ENCODE data around the gene FUT7.

The FUT7 gene

DNA sequence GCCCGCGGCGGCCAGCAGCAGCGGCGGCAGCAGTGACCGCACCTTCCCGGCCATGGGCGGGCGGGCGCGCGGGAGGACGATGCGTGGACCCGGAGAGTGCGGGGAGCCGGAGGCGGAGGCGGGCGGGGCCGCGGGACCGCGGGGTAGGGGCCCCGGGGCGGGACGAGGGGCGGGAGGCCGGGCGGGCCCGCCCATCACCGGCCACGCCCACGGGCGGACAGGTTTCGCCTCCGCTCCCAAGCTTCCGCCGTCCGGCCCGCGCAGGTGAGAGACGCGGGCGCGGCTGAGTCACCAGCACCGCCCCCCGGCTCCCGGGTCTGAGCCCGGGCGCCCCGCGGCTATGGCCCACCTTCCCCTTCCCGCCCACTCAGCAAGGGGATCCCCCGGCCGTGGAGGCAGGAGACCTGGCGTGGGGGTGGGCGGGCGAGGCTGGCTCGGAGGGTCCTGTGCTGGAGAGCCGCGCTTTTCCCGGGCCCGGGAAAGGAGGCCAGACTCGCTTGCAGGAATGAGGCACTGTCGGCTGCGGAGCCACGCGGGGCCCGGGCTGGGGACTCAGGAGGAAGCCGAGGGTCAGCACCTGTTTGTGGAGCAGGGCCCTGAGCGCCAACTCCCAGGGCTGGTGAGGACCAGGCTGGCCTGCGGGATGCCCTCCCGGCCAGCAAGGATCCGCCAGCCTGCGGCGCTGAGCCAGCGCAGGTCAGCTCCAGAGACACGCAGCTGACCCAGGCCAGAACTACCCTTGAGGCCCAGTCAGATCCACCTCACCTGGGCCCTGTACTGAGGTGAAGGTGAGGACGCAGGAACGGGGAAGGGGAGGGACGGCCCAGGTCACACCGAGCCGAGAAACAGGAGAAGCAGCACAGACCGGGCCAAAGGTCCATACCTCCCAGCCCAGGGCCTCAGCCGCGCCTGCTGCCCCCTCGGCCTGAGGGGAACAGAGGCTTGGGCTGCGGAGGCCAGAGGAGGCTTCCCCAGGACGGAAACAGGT lies 22.4 kb upstream of the FUT7 start, which contains the start of gene ENTPD2:
ENTPD2 (minus strand) TSS at position 118 of the 988 bp plus-strand sequence; CDS start at position 54, 64 bp downstream.
- no peaks in the 10 kb centered on the region for H3K36me3 ChIP-seq (ENCODE audit: low read length)
- H4K20me1 ChIP-seq (ENCODE audit: low read depth, low read length): no peaks in the 10 kb centered on the region
- H3K4me2 ChIP-seq (ENCODE audit: low read depth, low read length, poor library complexity, severe bottlenecking): no peak within 1 kb of the TSS
- no peaks in the 10 kb centered on the region for H3K27me3 ChIP-seq (ENCODE audit: low read length)
- H3K9me2 ChIP-seq (replicated peaks; ENCODE audit: insufficient read depth, low read length): no peaks in the 10 kb centered on the region
- no peaks in the 10 kb centered on the region for H3K79me2 ChIP-seq (ENCODE audit: insufficient read depth, low read length)
- H3K9ac ChIP-seq (ENCODE audit: low read length): no peak within 1 kb of the TSS
- H3K27ac ChIP-seq (ENCODE audit: low read depth, low read length): no peak within 1 kb of the TSS
- TF ChIP-seq, protein P1, sequence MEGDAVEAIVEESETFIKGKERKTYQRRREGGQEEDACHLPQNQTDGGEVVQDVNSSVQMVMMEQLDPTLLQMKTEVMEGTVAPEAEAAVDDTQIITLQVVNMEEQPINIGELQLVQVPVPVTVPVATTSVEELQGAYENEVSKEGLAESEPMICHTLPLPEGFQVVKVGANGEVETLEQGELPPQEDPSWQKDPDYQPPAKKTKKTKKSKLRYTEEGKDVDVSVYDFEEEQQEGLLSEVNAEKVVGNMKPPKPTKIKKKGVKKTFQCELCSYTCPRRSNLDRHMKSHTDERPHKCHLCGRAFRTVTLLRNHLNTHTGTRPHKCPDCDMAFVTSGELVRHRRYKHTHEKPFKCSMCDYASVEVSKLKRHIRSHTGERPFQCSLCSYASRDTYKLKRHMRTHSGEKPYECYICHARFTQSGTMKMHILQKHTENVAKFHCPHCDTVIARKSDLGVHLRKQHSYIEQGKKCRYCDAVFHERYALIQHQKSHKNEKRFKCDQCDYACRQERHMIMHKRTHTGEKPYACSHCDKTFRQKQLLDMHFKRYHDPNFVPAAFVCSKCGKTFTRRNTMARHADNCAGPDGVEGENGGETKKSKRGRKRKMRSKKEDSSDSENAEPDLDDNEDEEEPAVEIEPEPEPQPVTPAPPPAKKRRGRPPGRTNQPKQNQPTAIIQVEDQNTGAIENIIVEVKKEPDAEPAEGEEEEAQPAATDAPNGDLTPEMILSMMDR (IDR thresholded peaks at IDR 0.05; ENCODE audit: insufficient read depth, low read length, poor library complexity, severe bottlenecking): no peak
- no peak for TF ChIP-seq EZH2phosphoT487 (conservative IDR thresholded peaks at IDR 0.05; ENCODE audit: low read length)
- H3F3A ChIP-seq (ENCODE audit: insufficient read depth): no peaks in the 10 kb centered on the region
- H3K9me3 ChIP-seq (ENCODE audit: insufficient read depth, low read length): no peaks in the 10 kb centered on the region
- no peak within 1 kb of the TSS for H3K4me3 ChIP-seq (ENCODE audit: insufficient read depth, low read length, poor library complexity, severe bottlenecking)
- H2AFZ ChIP-seq (ENCODE audit: low read depth, low read length, severe bottlenecking): no peak within 1 kb of the TSS

DNA sequence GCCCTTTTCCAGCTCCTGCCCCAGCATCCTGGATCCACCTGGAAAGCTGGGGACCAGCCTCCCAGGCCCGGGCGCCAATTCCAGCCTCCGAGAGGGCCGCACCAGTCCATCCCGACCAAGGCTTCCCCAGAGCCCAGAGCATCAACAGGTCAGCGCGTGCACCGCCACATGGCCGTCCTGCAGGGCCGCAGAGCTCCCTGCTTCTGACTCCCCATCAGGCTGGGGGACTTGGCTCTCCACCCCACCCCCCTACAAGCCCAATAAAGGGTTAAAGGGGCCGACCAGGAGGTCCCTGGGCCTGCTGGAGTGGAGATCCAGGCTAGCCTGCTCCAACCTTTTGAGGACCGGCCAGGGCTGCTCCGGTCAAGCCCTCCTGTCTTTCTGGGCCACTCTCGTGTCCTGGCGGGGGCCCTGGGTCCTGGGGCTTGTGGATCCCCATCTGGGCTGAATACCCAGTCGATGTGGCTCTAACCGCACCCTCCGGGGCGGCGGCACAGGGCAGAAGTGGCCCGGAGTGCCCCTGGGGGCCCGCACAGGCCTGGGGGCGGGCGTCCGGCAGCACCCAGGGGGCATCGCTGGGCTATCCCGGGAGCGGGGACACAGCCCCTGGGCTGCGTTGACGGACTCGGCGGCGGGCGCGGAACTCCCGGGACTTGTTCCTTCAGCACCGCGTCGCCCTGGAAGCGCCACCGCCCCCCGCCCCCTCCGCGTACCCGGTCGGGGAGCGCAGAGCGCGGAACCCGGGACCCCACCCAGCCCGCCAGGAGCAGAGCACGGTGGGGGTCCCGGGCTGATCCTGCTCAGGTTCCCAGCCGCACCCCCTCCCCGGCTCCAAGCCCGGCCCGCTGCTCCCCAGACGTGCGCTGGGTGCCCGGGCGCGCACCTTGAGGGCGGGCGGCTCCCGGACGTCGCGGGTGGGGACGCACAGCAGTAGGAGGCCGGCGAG lies 21.4 kb upstream of the FUT7 start:
- H3K36me3 ChIP-seq (ENCODE audit: low read length): no peaks in the 10 kb centered on the region
- TF ChIP-seq, protein P1 (IDR thresholded peaks at IDR 0.05; ENCODE audit: insufficient read depth, low read length, poor library complexity, severe bottlenecking): no peak
- no peak for TF ChIP-seq EZH2phosphoT487 (conservative IDR thresholded peaks at IDR 0.05; ENCODE audit: low read length)
- H3K4me2 ChIP-seq (ENCODE audit: low read depth, low read length, poor library complexity, severe bottlenecking): no peak overlapping the region
- H3K9ac ChIP-seq (ENCODE audit: low read length): no peak overlapping the region
- no peak overlapping the region for H3K27ac ChIP-seq (ENCODE audit: low read depth, low read length)
- H3K9me2 ChIP-seq (replicated peaks; ENCODE audit: insufficient read depth, low read length): no peaks in the 10 kb centered on the region
- no peak overlapping the region for H3K4me3 ChIP-seq (ENCODE audit: insufficient read depth, low read length, poor library complexity, severe bottlenecking)
- no peak overlapping the region for H2AFZ ChIP-seq (ENCODE audit: low read depth, low read length, severe bottlenecking)
- H3K79me2 ChIP-seq (ENCODE audit: insufficient read depth, low read length): no peaks in the 10 kb centered on the region
- H3K27me3 ChIP-seq (ENCODE audit: low read length): no peaks in the 10 kb centered on the region
- H3F3A ChIP-seq (ENCODE audit: insufficient read depth): no peaks in the 10 kb centered on the region
- no peaks in the 10 kb centered on the region for H4K20me1 ChIP-seq (ENCODE audit: low read depth, low read length)
- no peaks in the 10 kb centered on the region for H3K9me3 ChIP-seq (ENCODE audit: insufficient read depth, low read length)

DNA sequence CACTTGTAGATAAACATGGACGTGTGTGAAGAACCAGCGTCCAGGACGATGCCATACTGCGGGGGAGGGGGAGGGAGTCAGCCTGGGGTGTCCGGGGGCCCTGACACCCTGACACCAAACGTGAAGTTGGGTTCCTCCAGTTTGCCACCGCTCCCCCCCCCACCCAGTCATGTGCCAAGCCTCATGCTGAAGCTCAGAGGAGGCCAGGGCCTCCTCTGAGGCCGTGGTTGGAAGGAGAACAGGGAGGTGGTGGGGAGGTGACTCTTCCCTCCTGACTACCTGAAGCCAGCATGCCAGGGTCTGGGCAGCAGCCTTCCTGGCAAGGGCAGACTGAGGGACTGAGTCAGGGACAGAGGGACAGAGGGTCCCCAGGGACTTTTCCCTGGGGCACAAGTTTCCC lies 20.4 kb upstream of the FUT7 start:
- Histone ChIP-seq H2AFZ (ENCODE audit: low read depth, low read length, severe bottlenecking) (no peak overlapping the region), H4K20me1 (ENCODE audit: low read depth, low read length) (no peaks in the 10 kb centered on the region), H3K79me2 (ENCODE audit: insufficient read depth, low read length) (no peaks in the 10 kb centered on the region), H3K27ac (ENCODE audit: low read depth, low read length) (no peak overlapping the region), H3K36me3 (ENCODE audit: low read length) (no peaks in the 10 kb centered on the region), H3K9me2 (replicated peaks; ENCODE audit: insufficient read depth, low read length) (no peaks in the 10 kb centered on the region), H3K9ac (ENCODE audit: low read length) (no peak overlapping the region), H3K4me2 (ENCODE audit: low read depth, low read length, poor library complexity, severe bottlenecking) (no peak overlapping the region), H3K27me3 (ENCODE audit: low read length) (no peaks in the 10 kb centered on the region), H3K9me3 (ENCODE audit: insufficient read depth, low read length) (no peaks in the 10 kb centered on the region), H3F3A (ENCODE audit: insufficient read depth) (no peaks in the 10 kb centered on the region), H3K4me3 (ENCODE audit: insufficient read depth, low read length, poor library complexity, severe bottlenecking) (no peak overlapping the region)
- no peak for TF ChIP-seq EZH2phosphoT487 (conservative IDR thresholded peaks at IDR 0.05; ENCODE audit: low read length)
- TF ChIP-seq, protein P1 (IDR thresholded peaks at IDR 0.05; ENCODE audit: insufficient read depth, low read length, poor library complexity, severe bottlenecking): no peak

Data from SU-DHL-6 (cell line).